ENCODE data around the gene AHI1.
"Not testable (repeated sequence)": the region's sequence is repeated elsewhere in the genome, so short reads cannot be mapped to it uniquely, and the experiment has no call there.

Gene AHI1

GRCh38 chr6:135505648-135506047, 8.1 kb upstream of the AHI1 start:
- DNase-seq (ENCODE audit: low spot score) = no peak

- no peak for DNase-seq (ENCODE audit: low spot score)
Observed at GRCh38 chr6:135505222-135505621, 7.7 kb upstream of the AHI1 start.

- no peak for DNase-seq (ENCODE audit: low spot score)
Observed at GRCh38 chr6:135504734-135505133, 7.2 kb upstream of the AHI1 start.

GRCh38 chr6:135503703-135504475, 6.3 kb upstream of the AHI1 start:
- DNase-seq (ENCODE audit: low spot score) = no peak

GRCh38 chr6:135499441-135500340, 2.2 kb upstream of the AHI1 start:
- DNase-seq (ENCODE audit: low spot score) = no peak

GRCh38 chr6:135498185-135498841, 773 bp upstream of the AHI1 start:
- peak; percentile 45 for DNase-seq (ENCODE audit: low spot score)

- DNase-seq (ENCODE audit: low spot score) = no peak
Observed at GRCh38 chr6:135496800-135497411, 634 bp downstream of the AHI1 start.

- no peak for DNase-seq (ENCODE audit: low spot score)
Observed at GRCh38 chr6:135493218-135493961, 4.2 kb downstream of the AHI1 start.

GRCh38 chr6:135490381-135490780, 7.2 kb downstream of the AHI1 start:
- no peak for DNase-seq (ENCODE audit: low spot score)

GRCh38 chr6:135488023-135488422, 9.5 kb downstream of the AHI1 start:
- no peak for DNase-seq (ENCODE audit: low spot score)

GRCh38 chr6:135483903-135484302, 13.6 kb downstream of the AHI1 start:
- not testable (repeated sequence) for DNase-seq (ENCODE audit: low spot score)

GRCh38 chr6:135481783-135482369, 15.7 kb downstream of the AHI1 start:
- no peak for DNase-seq (ENCODE audit: low spot score)

- no peak for DNase-seq (ENCODE audit: low spot score)
Observed at GRCh38 chr6:135479601-135480000, 17.9 kb downstream of the AHI1 start.

GRCh38 chr6:135478626-135479025, 18.9 kb downstream of the AHI1 start:
- no peak for DNase-seq (ENCODE audit: low spot score)

- no peak for DNase-seq (ENCODE audit: low spot score)
Observed at GRCh38 chr6:135475292-135475886, 22.2 kb downstream of the AHI1 start.

- DNase-seq (ENCODE audit: low spot score) = no peak
Observed at GRCh38 chr6:135474362-135474761, 23.2 kb downstream of the AHI1 start.

GRCh38 chr6:135465903-135466302, 31.6 kb downstream of the AHI1 start:
- no peak for DNase-seq (ENCODE audit: low spot score)

GRCh38 chr6:135465307-135465706, 32.2 kb downstream of the AHI1 start:
- no peak for DNase-seq (ENCODE audit: low spot score)

GRCh38 chr6:135464634-135465033, 32.9 kb downstream of the AHI1 start:
- no peak for DNase-seq (ENCODE audit: low spot score)

- DNase-seq (ENCODE audit: low spot score) = no peak
Observed at GRCh38 chr6:135461208-135461607, 36.3 kb downstream of the AHI1 start.

- DNase-seq (ENCODE audit: low spot score) = no peak
Observed at GRCh38 chr6:135458051-135458450, 39.5 kb downstream of the AHI1 start.

All from COLO829 (cell line).